Prostate gland (tissue), 2 donors: Measurements from ENCODE around the gene CNDP2. TPM values are rescaled to one million over a fixed set of nuclear protein-coding genes. Genes with fewer than 3 reads are reported as not detected.
A peak's percentile ranks its signal among the peaks of the same experiment; 100 is the strongest.

Experiments used
- DNase-seq: peaks from one replicate; pipeline ENCODE4 v3.0.0-alpha.2; 2019; ENCODE audit warnings: low spot score
- H3K27ac ChIP-seq, 2 donors: fragments of 200-600 bp; sonication (generic); 2 replicates each; pipeline ENCODE4 v1.5.1; 2017 to 2019
- H3K27me3 ChIP-seq: fragments of 200-600 bp; sonication (generic); replicated peaks from 2 replicates; pipeline ENCODE4 v1.5.1; 2019; ENCODE audit not compliant: insufficient read depth
- H3K36me3 ChIP-seq, 2 donors: fragments of 200-600 bp; sonication (generic); 1 replicate in 1 of 2; 2 replicates in 1 of 2; pipeline versions ENCODE4 v1.5.1 to v1.8.1; 2017 to 2019
- H3K4me1 ChIP-seq: fragments of 200-600 bp; sonication (generic); replicated peaks from 2 replicates; pipeline ENCODE4 v1.5.1; 2019
- H3K4me3 ChIP-seq, 2 donors: fragments of 200-600 bp; sonication (generic); 2 replicates each; pipeline ENCODE4 v1.5.1; 2017 to 2019
- H3K9me3 ChIP-seq: fragments of 200-600 bp; sonication (generic); 2 replicates; pipeline ENCODE4 v1.5.1; 2017
- POLR2A ChIP-seq: fragments of 450-650 bp; IDR thresholded peaks from one replicate; pipeline ENCODE4 v1.6.1; 2016; ENCODE audit warnings: antibody characterized with exemption, mild to moderate bottlenecking
- POLR2AphosphoS5 ChIP-seq: sonication (generic); formaldehyde crosslinking; IDR thresholded peaks from one replicate; pipeline ENCODE4 v1.6.1; 2017; ENCODE audit warnings: antibody characterized with exemption
- whole genome bisulfite sequencing: methylation state at CpG from one replicate; pipeline ENCODE4 v1.1.5; 2018; 5-methylcytosine and 5-hydroxymethylcytosine counted together
- intact Hi-C: fragments of 100-400 bp; cut with DNase I; formaldehyde crosslinking; loops from one replicate; pipeline ENCODE4 v1.14.2; 2022
- total RNA-seq, 2 donors: library from RNA; depleted of rRNA; stranded (reverse); fragments of >200 nt; gene quantifications; one replicate each; pipeline ENCODE4 v1.1.0, GENCODE V29; 2016
- TF ChIP-seq, protein P1 (sequence below), 4 experiments: fragments of 200-600 bp in 2 of 4; fragments of 450-650 bp in 2 of 4; sonication (generic) in 2 of 4; IDR thresholded peaks; 1 replicate in 3 of 4; 2 replicates in 1 of 4; pipeline ENCODE4 v1.5.1; 2016 to 2019; ENCODE audit warnings: antibody characterized with exemption in 4 of 4, mild to moderate bottlenecking in 2 of 4, moderate library complexity in 2 of 4

Gene CNDP2
- total RNA-seq, 2 donors from 2014 or later, result 144 to 294 TPM

DNA sequence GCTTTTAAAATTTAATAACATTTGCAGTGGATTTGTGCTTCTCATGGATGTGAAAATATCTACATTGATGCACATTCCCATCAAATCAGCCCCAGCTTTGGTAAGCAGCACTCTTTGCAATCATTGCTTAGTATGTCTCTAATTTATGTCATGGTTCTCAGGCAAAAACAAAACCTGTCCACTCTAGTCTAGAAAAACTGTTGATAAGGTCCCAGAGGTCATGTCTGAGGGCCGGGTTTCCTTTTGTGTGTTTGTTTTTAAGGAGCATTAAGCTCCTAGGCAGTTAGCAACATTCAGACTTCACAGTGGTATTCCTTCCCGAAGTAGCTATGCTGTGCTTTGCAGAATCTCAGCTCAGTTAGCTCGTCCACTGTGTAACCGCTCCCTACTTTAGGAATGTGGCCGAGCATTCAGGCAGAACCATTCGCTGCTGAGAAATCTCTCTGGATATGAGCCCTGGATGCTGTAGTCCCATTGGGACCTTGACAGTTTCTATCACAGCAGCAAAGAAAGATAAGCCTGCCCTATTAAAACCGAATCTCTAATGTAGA is 43.1 kb upstream of the CNDP2 start:
- no peak for TF ChIP-seq POLR2AphosphoS5
- no peak for TF ChIP-seq POLR2A
- TF ChIP-seq, protein P1, sequence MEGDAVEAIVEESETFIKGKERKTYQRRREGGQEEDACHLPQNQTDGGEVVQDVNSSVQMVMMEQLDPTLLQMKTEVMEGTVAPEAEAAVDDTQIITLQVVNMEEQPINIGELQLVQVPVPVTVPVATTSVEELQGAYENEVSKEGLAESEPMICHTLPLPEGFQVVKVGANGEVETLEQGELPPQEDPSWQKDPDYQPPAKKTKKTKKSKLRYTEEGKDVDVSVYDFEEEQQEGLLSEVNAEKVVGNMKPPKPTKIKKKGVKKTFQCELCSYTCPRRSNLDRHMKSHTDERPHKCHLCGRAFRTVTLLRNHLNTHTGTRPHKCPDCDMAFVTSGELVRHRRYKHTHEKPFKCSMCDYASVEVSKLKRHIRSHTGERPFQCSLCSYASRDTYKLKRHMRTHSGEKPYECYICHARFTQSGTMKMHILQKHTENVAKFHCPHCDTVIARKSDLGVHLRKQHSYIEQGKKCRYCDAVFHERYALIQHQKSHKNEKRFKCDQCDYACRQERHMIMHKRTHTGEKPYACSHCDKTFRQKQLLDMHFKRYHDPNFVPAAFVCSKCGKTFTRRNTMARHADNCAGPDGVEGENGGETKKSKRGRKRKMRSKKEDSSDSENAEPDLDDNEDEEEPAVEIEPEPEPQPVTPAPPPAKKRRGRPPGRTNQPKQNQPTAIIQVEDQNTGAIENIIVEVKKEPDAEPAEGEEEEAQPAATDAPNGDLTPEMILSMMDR (IDR thresholded peaks at IDR 0.05), result no peak
- WGBS, result 76% methylated on average over 7 of the region's 7 CpGs
- no peak for DNase-seq
- Histone ChIP-seq H3K4me3 (no peak overlapping the region), H3K27ac (no peak overlapping the region), H3K4me1 (peaks cover 3% of the 10 kb centered on the region), H3K9me3 (no peaks in the 10 kb centered on the region), H3K36me3 (no peaks in the 10 kb centered on the region), H3K27me3 (peaks cover 7% of the 10 kb centered on the region)
- intact Hi-C loops, result no loop called here

DNA sequence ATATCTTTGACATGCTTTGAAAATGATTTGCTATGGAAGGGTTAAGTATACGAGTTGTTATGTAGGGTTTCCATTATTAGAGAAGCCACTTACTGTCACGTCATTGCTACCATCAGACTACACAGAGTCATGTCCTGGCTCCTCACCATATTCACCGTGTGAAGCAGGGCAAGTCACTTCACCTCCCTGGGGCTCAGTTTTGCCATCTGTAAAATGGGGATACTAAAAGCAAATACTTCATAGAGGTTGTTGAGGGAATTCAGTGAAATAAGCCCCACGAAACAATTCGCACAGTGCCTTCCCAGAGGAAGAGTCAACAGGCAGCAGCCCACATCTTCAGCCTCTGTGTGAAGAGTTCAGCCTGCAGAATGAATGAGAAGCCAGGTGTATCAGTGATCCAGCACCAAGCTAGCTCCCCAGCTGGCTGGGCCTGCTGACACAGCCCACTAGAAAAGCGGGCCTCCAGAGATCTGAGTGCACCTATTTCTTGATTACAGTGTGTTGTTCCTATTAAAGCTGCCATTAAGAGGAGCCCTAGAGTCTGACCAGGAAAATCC is 42.4 kb upstream of the CNDP2 start:
- H3K36me3 ChIP-seq, result no peaks in the 10 kb centered on the region
- H3K4me3 ChIP-seq, result no peak overlapping the region
- 91% methylated on average over 6 of the region's 6 CpGs for WGBS
- no peaks in the 10 kb centered on the region for H3K9me3 ChIP-seq
- intact Hi-C loops, result no loop called here
- peaks cover 3% of the 10 kb centered on the region for H3K4me1 ChIP-seq
- no peak overlapping the region for H3K27ac ChIP-seq
- H3K27me3 ChIP-seq, result peaks cover 7% of the 10 kb centered on the region
- no peak for DNase-seq
- TF ChIP-seq POLR2AphosphoS5 (no peak), POLR2A (no peak)
- TF ChIP-seq, protein P1 (IDR thresholded peaks at IDR 0.05), result no peak

DNA sequence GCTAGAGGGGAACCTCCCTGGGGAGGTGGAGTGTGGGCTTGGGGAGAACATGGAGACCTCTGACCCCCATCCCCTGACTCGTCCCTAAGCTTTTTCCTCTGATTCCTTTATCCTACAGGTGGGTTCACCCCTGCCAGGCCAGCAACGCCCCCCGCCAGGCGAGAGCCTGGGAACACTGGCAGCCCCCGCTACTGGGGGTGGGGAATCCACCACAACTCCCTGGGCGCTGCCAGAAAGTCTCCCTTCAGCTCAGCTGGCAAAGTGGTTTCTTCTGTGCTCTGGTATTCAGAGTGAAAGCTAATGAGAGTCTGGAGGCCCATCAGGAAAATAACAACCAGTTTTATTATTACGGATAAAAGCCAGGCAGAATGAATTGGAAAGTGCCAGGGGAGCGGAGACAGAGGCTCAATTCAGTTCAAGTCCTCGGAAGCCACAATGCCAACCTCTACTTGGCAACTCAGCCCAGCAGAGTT is 41.8 kb upstream of the CNDP2 start:
- H3K4me1 ChIP-seq, result peaks cover 3% of the 10 kb centered on the region
- no peak for DNase-seq
- H3K27ac ChIP-seq, result no peak overlapping the region
- H3K36me3 ChIP-seq, result no peaks in the 10 kb centered on the region
- TF ChIP-seq POLR2A, result no peak
- TF ChIP-seq, protein P1 (IDR thresholded peaks at IDR 0.05), result no peak
- TF ChIP-seq POLR2AphosphoS5, result no peak
- 85% methylated on average over 9 of the region's 9 CpGs for WGBS
- peaks cover 7% of the 10 kb centered on the region for H3K27me3 ChIP-seq
- H3K9me3 ChIP-seq, result no peaks in the 10 kb centered on the region
- H3K4me3 ChIP-seq, result no peak overlapping the region
- intact Hi-C loops, result no loop called here

DNA sequence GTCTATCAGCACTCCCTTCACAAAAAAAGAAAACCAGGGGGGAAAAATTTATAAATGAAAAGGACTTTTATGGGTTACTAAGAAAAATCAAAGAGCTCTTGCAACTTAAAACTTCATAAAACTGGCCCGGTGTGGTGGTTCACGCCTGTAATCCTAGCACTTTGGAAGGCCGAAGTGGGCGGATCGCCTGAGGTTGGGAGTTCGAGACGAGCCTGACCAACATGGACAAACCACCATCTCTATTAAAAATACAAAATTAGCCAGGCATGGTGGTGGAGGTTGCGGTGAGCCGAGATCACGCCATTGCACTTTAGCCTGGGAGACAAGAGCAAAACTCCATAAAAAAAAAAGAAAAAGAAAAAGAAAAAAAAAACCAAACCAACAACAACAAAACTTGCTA is 40.8 kb upstream of the CNDP2 start:
- Histone ChIP-seq H3K27ac (no peak overlapping the region), H3K9me3 (no peaks in the 10 kb centered on the region), H3K36me3 (no peaks in the 10 kb centered on the region), H3K27me3 (peaks cover 7% of the 10 kb centered on the region), H3K4me1 (peaks cover 3% of the 10 kb centered on the region), H3K4me3 (no peak overlapping the region)
- TF ChIP-seq POLR2A, result no peak
- TF ChIP-seq, protein P1 (IDR thresholded peaks at IDR 0.05), result no peak
- TF ChIP-seq POLR2AphosphoS5, result no peak
- WGBS, result 94% methylated on average over 10 of the region's 10 CpGs
- no peak for DNase-seq
- intact Hi-C loops, result no loop called here

DNA sequence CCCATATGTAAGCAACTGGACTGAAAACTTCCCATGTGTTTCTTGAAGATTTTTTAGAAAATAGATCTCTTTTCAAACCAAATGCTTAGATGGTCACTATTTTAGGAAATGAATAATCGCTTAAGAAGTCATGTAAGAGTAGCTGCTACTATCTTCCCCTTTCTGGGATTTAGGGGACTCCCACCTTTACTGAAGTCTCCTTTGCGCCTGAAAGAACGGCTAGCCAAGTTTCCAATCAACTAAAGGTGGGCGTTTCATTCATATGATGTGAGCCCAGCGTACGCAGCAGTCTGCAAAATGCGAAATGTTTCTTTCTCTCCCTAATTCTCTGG is 40.2 kb upstream of the CNDP2 start:
- H3K4me3 ChIP-seq, result peak overlapping the region in 1 of 2 donors; percentile 26
- intact Hi-C loops, result no loop called here
- no peaks in the 10 kb centered on the region for H3K9me3 ChIP-seq
- H3K27ac ChIP-seq, result no peak overlapping the region
- TF ChIP-seq, protein P1 (IDR thresholded peaks at IDR 0.05), result no peak
- no peak for TF ChIP-seq POLR2AphosphoS5
- no peak for TF ChIP-seq POLR2A
- 31% methylated on average over 7 of the region's 7 CpGs for WGBS
- H3K27me3 ChIP-seq, result peaks cover 7% of the 10 kb centered on the region
- DNase-seq, result no peak
- peaks cover 3% of the 10 kb centered on the region for H3K4me1 ChIP-seq
- no peaks in the 10 kb centered on the region for H3K36me3 ChIP-seq
